CD4-positive, alpha-beta T cell treated with Interleukin-12 subunit alpha and Interleukin-12 subunit beta, for 1 hour (primary cell): ENCODE measurements around the gene C7orf57.

Experiments
- DNase-seq: peaks from one replicate; pipeline ENCODE4 v3.0.0-alpha.2; 2020

C7orf57 gene

GRCh38 chr7:48087349-48087748 lies 52.0 kb downstream of the C7orf57 start:
- peak; percentile 42 for DNase-seq

GRCh38 chr7:48088559-48089045 lies 53.3 kb downstream of the C7orf57 start:
- no peak for DNase-seq

GRCh38 chr7:48089046-48090003 lies 54.0 kb downstream of the C7orf57 start, which contains the start of gene UPP1:
Gene UPP1 (plus strand): TSS chr7:48089265. CDS start chr7:48094784, 5,519 bp downstream.
- peak; percentile 92 for DNase-seq

- DNase-seq, result no peak
These were observed 54.9 kb downstream of the C7orf57 start for GRCh38 chr7:48090095-48090805.

GRCh38 chr7:48091506-48092433 lies 56.4 kb downstream of the C7orf57 start:
- no peak for DNase-seq

- DNase-seq, result no peak
These were observed 59.5 kb downstream of the C7orf57 start for GRCh38 chr7:48094861-48095293.

- peak; percentile 31 for DNase-seq
These were observed 60.9 kb downstream of the C7orf57 start for GRCh38 chr7:48096273-48096672.

- DNase-seq, result peak; percentile 23
These were observed 62.3 kb downstream of the C7orf57 start for GRCh38 chr7:48097521-48098231.

- DNase-seq, result no peak
These were observed 63.5 kb downstream of the C7orf57 start for GRCh38 chr7:48098846-48099245.

- no peak for DNase-seq
These were observed 64.4 kb downstream of the C7orf57 start for GRCh38 chr7:48099781-48100180.

GRCh38 chr7:48101352-48101751 lies 66.0 kb downstream of the C7orf57 start:
- no peak for DNase-seq

- DNase-seq, result no peak
These were observed 66.6 kb downstream of the C7orf57 start for GRCh38 chr7:48101968-48102367.

GRCh38 chr7:48102530-48102929 lies 67.2 kb downstream of the C7orf57 start:
- DNase-seq, result no peak

GRCh38 chr7:48105045-48105444 lies 69.7 kb downstream of the C7orf57 start:
- DNase-seq, result no peak

GRCh38 chr7:48106906-48107659 lies 71.7 kb downstream of the C7orf57 start:
- DNase-seq, result no peak

GRCh38 chr7:48107926-48108472 lies 72.7 kb downstream of the C7orf57 start:
- DNase-seq, result no peak

GRCh38 chr7:48108959-48109847 lies 73.9 kb downstream of the C7orf57 start:
- no peak for DNase-seq

GRCh38 chr7:48109848-48110663 lies 74.7 kb downstream of the C7orf57 start:
- peak; percentile 89 for DNase-seq

- no peak for DNase-seq
These were observed 75.5 kb downstream of the C7orf57 start for GRCh38 chr7:48110868-48111267.
